Stimulated activated naive CD4-positive, alpha-beta T cell treated with Interleukin-2 at 50 U/mL for 16 hours (primary cell): ENCODE measurements around the gene ADGRD1.

Experiments
- DNase-seq: peaks from one replicate; lab custom pipeline; 2025; lab: John Stamatoyannopoulos, UW

The ADGRD1 gene

GRCh38 chr12:131072451-131073230, 118.9 kb downstream of the ADGRD1 start:
- no peak for DNase-seq

GRCh38 chr12:131074221-131075083, 120.7 kb downstream of the ADGRD1 start:
- DNase-seq, result no peak

GRCh38 chr12:131075194-131075593, 121.5 kb downstream of the ADGRD1 start:
- DNase-seq, result no peak

- DNase-seq, result no peak
Measured at GRCh38 chr12:131075611-131076010, 121.9 kb downstream of the ADGRD1 start.

- no peak for DNase-seq
Measured at GRCh38 chr12:131076296-131076695, 122.6 kb downstream of the ADGRD1 start.

GRCh38 chr12:131076791-131077747, 123.4 kb downstream of the ADGRD1 start:
- no peak for DNase-seq

- no peak for DNase-seq
Measured at GRCh38 chr12:131077931-131078391, 124.3 kb downstream of the ADGRD1 start.

GRCh38 chr12:131082290-131083194, 128.8 kb downstream of the ADGRD1 start:
- DNase-seq, result no peak

- no peak for DNase-seq
Measured at GRCh38 chr12:131084341-131085011, 130.8 kb downstream of the ADGRD1 start.

- DNase-seq, result no peak
Measured at GRCh38 chr12:131085125-131085815, 131.6 kb downstream of the ADGRD1 start.

- no peak for DNase-seq
Measured at GRCh38 chr12:131085816-131086591, 132.3 kb downstream of the ADGRD1 start.

- DNase-seq, result no peak
Measured at GRCh38 chr12:131087302-131087818, 133.7 kb downstream of the ADGRD1 start.

GRCh38 chr12:131087991-131088700, 134.4 kb downstream of the ADGRD1 start:
- no peak for DNase-seq

GRCh38 chr12:131088701-131089530, 135.2 kb downstream of the ADGRD1 start:
- DNase-seq, result no peak

- no peak for DNase-seq
Measured at GRCh38 chr12:131089531-131090273, 136.0 kb downstream of the ADGRD1 start.
